ENCODE measurements around the gene ZNF594. TPM values are rescaled to one million over a fixed set of nuclear protein-coding genes. Genes with fewer than 3 reads are reported as not detected.
"Not testable (repeated sequence)": the region's sequence is repeated elsewhere in the genome, so short reads cannot be mapped to it uniquely, and the experiment has no call there.

ZNF594 gene
- total RNA-seq, 1 donor from 2014 or later: 20.3 TPM

DNA sequence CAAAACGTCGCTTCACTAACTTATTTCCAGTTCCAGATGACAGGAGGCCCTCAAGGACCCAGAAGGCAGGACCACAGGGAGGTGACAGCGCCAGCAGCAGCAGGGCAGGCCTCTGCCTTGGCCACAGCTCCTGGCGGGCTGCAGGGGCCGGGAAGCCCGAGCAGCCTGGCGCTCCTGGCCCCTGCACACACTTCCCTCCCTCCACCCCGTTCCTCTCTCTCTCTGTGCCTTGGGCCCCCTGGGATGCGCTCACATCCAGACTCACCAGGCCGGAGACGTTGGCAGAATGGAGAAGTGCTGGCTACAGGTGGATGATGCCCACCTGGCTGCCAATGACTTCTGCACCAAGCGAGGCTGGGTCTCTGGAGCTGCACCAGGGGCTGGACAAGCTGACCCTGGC, 12.7 kb downstream of the ZNF594 start:
- Mint-ChIP-seq H3K27me3 (no peaks in the 10 kb centered on the region), H3K4me3 (no peak overlapping the region), H3K9me3 (peaks cover 29% of the 10 kb centered on the region), H3K27ac (no peak overlapping the region), H3K4me1 (ENCODE audit: unreplicated experiment) (no peaks in the 10 kb centered on the region), H3K36me3 (peaks cover 57% of the 10 kb centered on the region)
- TF ChIP-seq, protein P1, sequence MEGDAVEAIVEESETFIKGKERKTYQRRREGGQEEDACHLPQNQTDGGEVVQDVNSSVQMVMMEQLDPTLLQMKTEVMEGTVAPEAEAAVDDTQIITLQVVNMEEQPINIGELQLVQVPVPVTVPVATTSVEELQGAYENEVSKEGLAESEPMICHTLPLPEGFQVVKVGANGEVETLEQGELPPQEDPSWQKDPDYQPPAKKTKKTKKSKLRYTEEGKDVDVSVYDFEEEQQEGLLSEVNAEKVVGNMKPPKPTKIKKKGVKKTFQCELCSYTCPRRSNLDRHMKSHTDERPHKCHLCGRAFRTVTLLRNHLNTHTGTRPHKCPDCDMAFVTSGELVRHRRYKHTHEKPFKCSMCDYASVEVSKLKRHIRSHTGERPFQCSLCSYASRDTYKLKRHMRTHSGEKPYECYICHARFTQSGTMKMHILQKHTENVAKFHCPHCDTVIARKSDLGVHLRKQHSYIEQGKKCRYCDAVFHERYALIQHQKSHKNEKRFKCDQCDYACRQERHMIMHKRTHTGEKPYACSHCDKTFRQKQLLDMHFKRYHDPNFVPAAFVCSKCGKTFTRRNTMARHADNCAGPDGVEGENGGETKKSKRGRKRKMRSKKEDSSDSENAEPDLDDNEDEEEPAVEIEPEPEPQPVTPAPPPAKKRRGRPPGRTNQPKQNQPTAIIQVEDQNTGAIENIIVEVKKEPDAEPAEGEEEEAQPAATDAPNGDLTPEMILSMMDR (conservative IDR thresholded peaks at IDR 0.05): no peak
- no peak for DNase-seq (ENCODE audit: extremely low spot score, unreplicated experiment)

GRCh38 chr17:5175027-5175426, 16.6 kb downstream of the ZNF594 start:
- not testable (repeated sequence) for DNase-seq (ENCODE audit: extremely low spot score, unreplicated experiment); H3K4me3 Mint-ChIP-seq; H3K9me3 Mint-ChIP-seq; H3K27me3 Mint-ChIP-seq; H3K4me1 Mint-ChIP-seq (ENCODE audit: unreplicated experiment); H3K27ac Mint-ChIP-seq
- H3K36me3 Mint-ChIP-seq: peaks cover 23% of the 10 kb centered on the region

GRCh38 chr17:5165791-5166564, 25.7 kb downstream of the ZNF594 start:
- not testable (repeated sequence) for H3K4me3 Mint-ChIP-seq; H3K27ac Mint-ChIP-seq; H3K27me3 Mint-ChIP-seq; H3K36me3 Mint-ChIP-seq; H3K4me1 Mint-ChIP-seq (ENCODE audit: unreplicated experiment); DNase-seq (ENCODE audit: extremely low spot score, unreplicated experiment); H3K9me3 Mint-ChIP-seq

GRCh38 chr17:5164436-5164835, 27.2 kb downstream of the ZNF594 start:
- Mint-ChIP-seq H3K9me3 (no peaks in the 10 kb centered on the region), H3K4me3 (no peak overlapping the region), H3K27ac (no peak overlapping the region), H3K4me1 (ENCODE audit: unreplicated experiment) (no peaks in the 10 kb centered on the region), H3K27me3 (peaks cover 12% of the 10 kb centered on the region), H3K36me3 (no peaks in the 10 kb centered on the region)
- TF ChIP-seq, protein P1 (conservative IDR thresholded peaks at IDR 0.05): no peak
- DNase-seq (ENCODE audit: extremely low spot score, unreplicated experiment): no peak

GRCh38 chr17:5161793-5162192, 29.9 kb downstream of the ZNF594 start:
- not testable (repeated sequence) for H3K9me3 Mint-ChIP-seq; H3K27ac Mint-ChIP-seq; H3K4me1 Mint-ChIP-seq (ENCODE audit: unreplicated experiment); DNase-seq (ENCODE audit: extremely low spot score, unreplicated experiment); H3K4me3 Mint-ChIP-seq; H3K36me3 Mint-ChIP-seq
- peaks cover 30% of the 10 kb centered on the region for H3K27me3 Mint-ChIP-seq

DNA sequence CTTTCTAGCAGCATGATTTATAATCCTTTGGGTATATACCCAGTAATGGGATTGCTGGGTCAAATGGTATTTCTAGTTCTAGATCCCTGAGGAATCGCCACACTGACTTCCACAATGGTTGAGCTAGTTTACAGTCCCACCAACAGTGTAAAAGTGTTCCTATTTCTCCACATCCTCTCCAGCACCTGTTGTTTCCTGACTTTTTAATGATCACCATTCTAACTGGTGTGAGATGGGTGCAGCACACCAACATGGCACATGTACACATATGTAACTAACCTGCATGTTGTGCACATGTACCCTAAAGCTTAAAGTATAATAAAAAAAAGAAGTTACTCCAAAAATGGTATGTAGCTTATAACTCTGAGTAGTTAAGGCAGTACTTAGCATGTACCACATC, 31.0 kb downstream of the ZNF594 start:
- H3K36me3 Mint-ChIP-seq; DNase-seq (ENCODE audit: extremely low spot score, unreplicated experiment); H3K9me3 Mint-ChIP-seq; H3K4me3 Mint-ChIP-seq; H3K4me1 Mint-ChIP-seq (ENCODE audit: unreplicated experiment); H3K27ac Mint-ChIP-seq: not testable (repeated sequence)
- H3K27me3 Mint-ChIP-seq: peaks cover 28% of the 10 kb centered on the region

DNA sequence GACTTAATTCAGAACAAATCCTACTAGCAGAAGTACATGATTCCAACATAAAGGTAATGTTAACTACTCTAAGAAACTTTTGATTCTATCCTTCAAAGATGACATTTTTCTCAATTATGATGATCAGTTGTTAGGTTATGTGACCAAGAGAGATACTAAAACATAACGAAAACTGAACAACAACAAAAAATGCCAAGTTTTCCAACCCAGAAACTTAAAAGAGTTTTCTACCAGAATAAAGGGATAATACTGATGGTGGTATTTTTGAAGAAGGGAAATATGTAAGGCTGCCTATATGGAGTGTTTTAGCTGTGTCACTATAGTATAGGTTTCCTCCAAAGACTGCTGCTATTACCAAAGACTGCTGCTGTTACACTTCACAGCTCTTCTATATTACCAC, 45.5 kb downstream of the ZNF594 start:
- not testable (repeated sequence) for H3K27ac Mint-ChIP-seq; DNase-seq (ENCODE audit: extremely low spot score, unreplicated experiment); H3K36me3 Mint-ChIP-seq; H3K4me3 Mint-ChIP-seq; H3K9me3 Mint-ChIP-seq; H3K4me1 Mint-ChIP-seq (ENCODE audit: unreplicated experiment)
- H3K27me3 Mint-ChIP-seq: peaks cover 25% of the 10 kb centered on the region

DNA sequence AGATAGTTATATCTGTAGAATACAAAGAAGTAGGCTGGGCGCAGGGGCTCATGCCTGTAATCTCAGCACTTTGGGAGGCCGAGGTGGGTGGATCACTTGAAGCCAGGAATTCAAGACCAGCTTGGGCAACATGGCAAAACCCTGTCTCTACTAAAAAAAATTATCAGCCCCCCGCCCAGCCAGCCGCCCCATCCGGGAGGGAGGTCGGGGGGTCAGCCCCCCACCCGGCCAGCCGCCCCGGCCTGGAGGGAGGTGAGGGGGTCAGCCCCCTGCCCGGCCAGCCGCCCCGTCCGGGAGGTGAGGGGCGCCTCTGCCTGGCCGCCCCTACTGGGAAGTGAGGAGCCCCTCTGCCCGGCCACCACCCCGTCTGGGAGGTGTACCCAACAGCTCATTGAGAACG, 48.8 kb downstream of the ZNF594 start:
- H3K27me3 Mint-ChIP-seq: peaks cover 23% of the 10 kb centered on the region
- not testable (repeated sequence) for H3K27ac Mint-ChIP-seq; H3K4me3 Mint-ChIP-seq; DNase-seq (ENCODE audit: extremely low spot score, unreplicated experiment); H3K9me3 Mint-ChIP-seq; H3K4me1 Mint-ChIP-seq (ENCODE audit: unreplicated experiment); H3K36me3 Mint-ChIP-seq

DNA sequence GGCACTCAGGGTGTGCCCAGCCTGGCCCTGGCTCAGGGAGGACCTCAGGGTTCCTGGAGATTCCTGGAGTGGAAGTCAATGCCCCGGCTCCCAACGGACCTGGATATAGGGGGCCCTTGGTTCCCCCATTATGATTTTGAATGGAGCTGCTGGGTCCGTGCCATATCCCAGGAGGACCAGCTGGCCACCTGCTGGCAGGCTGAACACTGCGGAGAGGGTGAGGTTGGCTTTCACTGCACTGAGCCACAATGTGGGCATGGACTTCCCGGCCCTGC, 52.3 kb downstream of the ZNF594 start:
- Mint-ChIP-seq H3K27ac (no peak overlapping the region), H3K4me3 (no peak overlapping the region), H3K9me3 (no peaks in the 10 kb centered on the region), H3K27me3 (peaks cover 8% of the 10 kb centered on the region), H3K36me3 (no peaks in the 10 kb centered on the region), H3K4me1 (ENCODE audit: unreplicated experiment) (no peaks in the 10 kb centered on the region)
- TF ChIP-seq, protein P1 (conservative IDR thresholded peaks at IDR 0.05): no peak
- no peak for DNase-seq (ENCODE audit: extremely low spot score, unreplicated experiment)

All from type B pancreatic cell (in vitro differentiated cells).